Liver (tissue), 3 donors: ENCODE measurements around the gene CCDC186.

Experiments used
- EGR1 ChIP-seq, 2 donors: IDR thresholded peaks; 2 replicates each; pipeline ENCODE4 v1.6.1; 2016 to 2018; ENCODE audit warnings: antibody characterized with exemption in 2 of 2, low read depth in 2 of 2
- FOXA1 ChIP-seq: IDR thresholded peaks from 2 replicates; pipeline ENCODE4 v1.6.1; 2016; ENCODE audit warnings: antibody characterized with exemption
- JUND ChIP-seq, 2 donors: IDR thresholded peaks; 2 replicates each; pipeline ENCODE4 v1.6.1; 2016; ENCODE audit warnings: antibody characterized with exemption in 2 of 2
- RAD21 ChIP-seq, 2 donors: IDR thresholded peaks; 2 replicates each; pipeline ENCODE4 v1.6.1; 2016; ENCODE audit warnings: antibody characterized with exemption in 2 of 2, mild to moderate bottlenecking in 2 of 2
- RXRA ChIP-seq, 2 donors: IDR thresholded peaks; 2 replicates each; pipeline ENCODE4 v1.6.1; 2017 to 2018; ENCODE audit warnings: antibody characterized with exemption in 2 of 2, mild to moderate bottlenecking in 1 of 2
- SP1 ChIP-seq: IDR thresholded peaks from 2 replicates; pipeline ENCODE4 v1.6.1; 2018; ENCODE audit warnings: antibody characterized with exemption, mild to moderate bottlenecking
- TAF1 ChIP-seq: conservative IDR thresholded peaks from 2 replicates; pipeline ENCODE4 v1.6.1; 2016; ENCODE audit warnings: antibody characterized with exemption, mild to moderate bottlenecking
- TF ChIP-seq, protein P1 (sequence below): fragments of 150-350 bp; IDR thresholded peaks from 2 replicates; pipeline ENCODE4 v1.5.1; 2017; ENCODE audit warnings: improper control_type of control experiment, low read depth, low read length; ENCODE audit not compliant: missing input control
- TF ChIP-seq, protein P2 (sequence below): IDR thresholded peaks from 2 replicates; pipeline ENCODE4 v1.6.1; 2016; ENCODE audit warnings: antibody characterized with exemption, mild to moderate bottlenecking
- donor health status: healthy.
- donor health status: healthy.

DNA sequence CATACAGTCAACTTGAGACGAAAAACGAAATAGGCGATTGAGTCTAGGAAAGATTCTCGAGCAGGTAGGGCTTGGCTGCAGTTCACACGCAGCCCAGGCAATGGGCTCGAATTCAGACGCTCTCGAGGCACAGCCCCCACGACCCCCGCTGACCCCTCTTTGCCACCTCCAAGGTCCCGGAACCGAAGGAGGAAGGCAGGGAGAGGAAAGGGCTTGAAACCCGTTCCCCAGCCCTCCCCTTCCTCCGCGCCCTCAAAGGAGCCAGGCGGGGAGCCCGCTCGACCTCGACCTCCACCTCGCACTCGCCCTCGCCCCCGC, 441 bp downstream of the CCDC186 start:
- TF ChIP-seq, protein P1, sequence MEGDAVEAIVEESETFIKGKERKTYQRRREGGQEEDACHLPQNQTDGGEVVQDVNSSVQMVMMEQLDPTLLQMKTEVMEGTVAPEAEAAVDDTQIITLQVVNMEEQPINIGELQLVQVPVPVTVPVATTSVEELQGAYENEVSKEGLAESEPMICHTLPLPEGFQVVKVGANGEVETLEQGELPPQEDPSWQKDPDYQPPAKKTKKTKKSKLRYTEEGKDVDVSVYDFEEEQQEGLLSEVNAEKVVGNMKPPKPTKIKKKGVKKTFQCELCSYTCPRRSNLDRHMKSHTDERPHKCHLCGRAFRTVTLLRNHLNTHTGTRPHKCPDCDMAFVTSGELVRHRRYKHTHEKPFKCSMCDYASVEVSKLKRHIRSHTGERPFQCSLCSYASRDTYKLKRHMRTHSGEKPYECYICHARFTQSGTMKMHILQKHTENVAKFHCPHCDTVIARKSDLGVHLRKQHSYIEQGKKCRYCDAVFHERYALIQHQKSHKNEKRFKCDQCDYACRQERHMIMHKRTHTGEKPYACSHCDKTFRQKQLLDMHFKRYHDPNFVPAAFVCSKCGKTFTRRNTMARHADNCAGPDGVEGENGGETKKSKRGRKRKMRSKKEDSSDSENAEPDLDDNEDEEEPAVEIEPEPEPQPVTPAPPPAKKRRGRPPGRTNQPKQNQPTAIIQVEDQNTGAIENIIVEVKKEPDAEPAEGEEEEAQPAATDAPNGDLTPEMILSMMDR, result no peak
- TF ChIP-seq TAF1 (no peak), RXRA (IDR thresholded peaks at IDR 0.05) (no peak), JUND (IDR thresholded peaks at IDR 0.05) (no peak), FOXA1 (no peak), SP1 (no peak), RAD21 (IDR thresholded peaks at IDR 0.05) (no peak), EGR1 (IDR thresholded peaks at IDR 0.05; ENCODE audit: low read depth in 2 of 2) (no peak)
- TF ChIP-seq, protein P2, sequence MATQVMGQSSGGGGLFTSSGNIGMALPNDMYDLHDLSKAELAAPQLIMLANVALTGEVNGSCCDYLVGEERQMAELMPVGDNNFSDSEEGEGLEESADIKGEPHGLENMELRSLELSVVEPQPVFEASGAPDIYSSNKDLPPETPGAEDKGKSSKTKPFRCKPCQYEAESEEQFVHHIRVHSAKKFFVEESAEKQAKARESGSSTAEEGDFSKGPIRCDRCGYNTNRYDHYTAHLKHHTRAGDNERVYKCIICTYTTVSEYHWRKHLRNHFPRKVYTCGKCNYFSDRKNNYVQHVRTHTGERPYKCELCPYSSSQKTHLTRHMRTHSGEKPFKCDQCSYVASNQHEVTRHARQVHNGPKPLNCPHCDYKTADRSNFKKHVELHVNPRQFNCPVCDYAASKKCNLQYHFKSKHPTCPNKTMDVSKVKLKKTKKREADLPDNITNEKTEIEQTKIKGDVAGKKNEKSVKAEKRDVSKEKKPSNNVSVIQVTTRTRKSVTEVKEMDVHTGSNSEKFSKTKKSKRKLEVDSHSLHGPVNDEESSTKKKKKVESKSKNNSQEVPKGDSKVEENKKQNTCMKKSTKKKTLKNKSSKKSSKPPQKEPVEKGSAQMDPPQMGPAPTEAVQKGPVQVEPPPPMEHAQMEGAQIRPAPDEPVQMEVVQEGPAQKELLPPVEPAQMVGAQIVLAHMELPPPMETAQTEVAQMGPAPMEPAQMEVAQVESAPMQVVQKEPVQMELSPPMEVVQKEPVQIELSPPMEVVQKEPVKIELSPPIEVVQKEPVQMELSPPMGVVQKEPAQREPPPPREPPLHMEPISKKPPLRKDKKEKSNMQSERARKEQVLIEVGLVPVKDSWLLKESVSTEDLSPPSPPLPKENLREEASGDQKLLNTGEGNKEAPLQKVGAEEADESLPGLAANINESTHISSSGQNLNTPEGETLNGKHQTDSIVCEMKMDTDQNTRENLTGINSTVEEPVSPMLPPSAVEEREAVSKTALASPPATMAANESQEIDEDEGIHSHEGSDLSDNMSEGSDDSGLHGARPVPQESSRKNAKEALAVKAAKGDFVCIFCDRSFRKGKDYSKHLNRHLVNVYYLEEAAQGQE, result no peak
